Breast epithelium (tissue), 3 donors: ENCODE data around the gene OTOF.

Experiments used
- CTCF ChIP-seq, 3 donors: fragments of 450-650 bp; IDR thresholded peaks; one replicate each; pipeline ENCODE4 v1.5.1; 2016 to 2017; ENCODE audit warnings: antibody characterized with exemption in 3 of 3, mild to moderate bottlenecking in 3 of 3, moderate library complexity in 3 of 3
- POLR2A ChIP-seq: fragments of 450-650 bp; IDR thresholded peaks from one replicate; pipeline ENCODE4 v1.6.1; 2016; ENCODE audit warnings: antibody characterized with exemption, mild to moderate bottlenecking, moderate library complexity
- POLR2AphosphoS5 ChIP-seq, 3 donors: sonication (generic); formaldehyde crosslinking; IDR thresholded peaks; one replicate each; pipeline ENCODE4 v1.6.1; 2017; ENCODE audit warnings: antibody characterized with exemption in 3 of 3

- TF ChIP-seq CTCF (IDR thresholded peaks at IDR 0.05) = no peak
- no peak for TF ChIP-seq POLR2A
- TF ChIP-seq POLR2AphosphoS5 (IDR thresholded peaks at IDR 0.05) = no peak
Measured at GRCh38 chr2:26521054-26521912, 43.4 kb upstream of the OTOF start.
